ENCODE measurements around the gene ZNF219.

Gene ZNF219

DNA sequence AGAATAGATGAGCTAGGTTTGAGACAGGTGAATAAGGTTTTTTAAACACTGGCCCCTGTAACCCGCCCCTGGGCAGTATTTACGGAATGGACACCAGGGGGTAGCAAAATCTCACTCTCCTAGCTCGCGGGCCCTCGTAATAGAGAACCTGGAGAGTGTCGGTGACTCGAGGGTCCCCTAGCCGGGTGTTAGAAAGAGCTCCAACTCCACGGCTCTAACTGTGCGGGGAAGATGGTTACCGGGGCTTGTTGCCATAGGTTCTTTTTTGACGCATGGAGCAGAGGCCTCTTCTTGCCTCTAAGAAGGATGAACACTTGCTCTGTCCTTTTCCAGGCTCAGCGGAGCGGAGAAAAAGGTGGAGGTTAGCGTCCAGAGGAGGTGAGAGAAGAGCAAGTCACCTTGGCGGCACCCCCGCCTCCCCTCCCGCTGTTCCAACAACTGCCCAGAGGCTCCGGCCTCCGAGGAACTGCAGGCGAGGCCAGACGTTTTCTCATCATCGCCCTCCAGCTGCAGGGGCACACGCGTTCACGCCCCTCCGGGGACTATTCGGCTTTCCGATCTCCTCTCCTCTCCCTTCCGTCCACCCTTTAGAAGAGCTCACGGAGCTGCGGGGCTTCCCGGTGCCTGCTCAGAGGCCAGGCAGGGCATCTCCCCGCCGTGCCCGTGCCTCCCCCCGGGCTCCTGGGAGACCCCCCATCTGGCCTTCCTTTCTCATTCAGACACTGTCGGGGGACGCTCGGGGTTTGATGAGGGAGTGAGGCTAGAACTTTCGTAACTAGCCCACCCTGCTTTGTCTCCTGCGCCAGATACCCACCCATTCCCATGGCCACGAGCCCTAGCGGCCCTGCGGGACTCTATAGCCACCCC lies 29.7 kb downstream of the ZNF219 start:
- DNase-seq (ENCODE audit: low spot score): peak; percentile 82

DNA sequence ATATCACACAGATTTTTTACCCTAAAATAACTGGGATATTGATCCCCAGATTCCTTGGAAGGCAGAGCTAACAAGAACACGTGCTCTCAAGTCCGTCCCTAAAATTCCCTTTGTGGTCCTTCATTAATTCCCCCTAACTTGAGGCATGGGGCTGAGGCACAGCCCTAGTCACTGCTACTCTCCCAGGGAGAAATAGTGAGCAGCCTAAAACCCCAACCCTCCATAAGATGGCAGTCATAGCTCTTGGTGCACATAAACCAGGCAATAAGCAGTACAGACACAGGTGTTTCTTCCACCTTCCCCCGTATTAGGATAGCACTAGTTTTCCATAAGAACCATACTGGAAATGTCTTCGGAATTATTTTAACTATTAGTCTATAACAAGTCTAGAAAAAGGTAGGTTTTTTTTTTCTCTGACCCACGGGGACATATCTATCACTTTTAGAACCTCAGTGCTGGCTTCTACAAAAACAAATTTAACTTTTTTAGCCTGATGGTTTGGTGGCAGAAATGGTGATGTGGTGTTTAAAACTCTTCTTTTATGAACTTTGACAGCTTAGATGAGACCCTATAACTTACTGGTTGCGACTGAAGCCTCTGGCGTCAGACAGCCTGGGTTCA lies 31.5 kb downstream of the ZNF219 start:
- no peak for DNase-seq (ENCODE audit: low spot score)

DNA sequence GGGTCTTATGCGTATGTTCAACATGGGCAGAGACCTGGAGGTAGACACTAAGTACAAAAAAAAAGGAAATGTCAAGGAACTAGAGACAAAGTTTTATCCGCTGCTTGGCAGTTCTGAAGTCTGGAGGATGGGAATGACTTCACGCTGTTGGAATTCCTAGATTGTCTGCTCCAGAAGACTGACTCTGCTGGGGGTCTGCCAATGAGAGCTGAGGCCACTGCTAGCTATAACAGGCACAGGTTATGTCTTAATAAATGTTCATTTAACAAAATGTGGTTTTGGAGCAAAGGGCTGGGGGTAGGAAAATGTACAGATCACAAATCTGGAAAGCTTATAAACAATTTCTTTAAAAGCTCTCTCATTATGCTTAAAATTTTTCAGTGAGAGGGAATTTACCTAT lies 35.0 kb downstream of the ZNF219 start:
- no peak for DNase-seq (ENCODE audit: low spot score)

DNA sequence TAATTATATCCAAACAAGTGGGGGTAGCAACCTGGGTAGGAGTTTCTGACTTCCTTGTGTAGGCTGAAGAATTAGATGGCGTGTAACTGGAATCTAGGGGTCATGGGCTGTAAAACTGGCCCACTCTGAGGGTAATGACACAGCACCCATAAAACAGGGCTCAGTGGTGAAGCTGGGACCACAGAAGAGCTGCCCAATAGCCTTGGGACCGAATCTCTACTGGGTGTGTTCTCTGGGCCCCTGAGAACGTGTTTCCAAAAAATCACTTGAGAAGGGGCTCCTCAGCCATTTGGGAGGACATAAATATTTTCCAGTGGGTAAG lies 37.1 kb downstream of the ZNF219 start:
- no peak for DNase-seq (ENCODE audit: low spot score)

DNA sequence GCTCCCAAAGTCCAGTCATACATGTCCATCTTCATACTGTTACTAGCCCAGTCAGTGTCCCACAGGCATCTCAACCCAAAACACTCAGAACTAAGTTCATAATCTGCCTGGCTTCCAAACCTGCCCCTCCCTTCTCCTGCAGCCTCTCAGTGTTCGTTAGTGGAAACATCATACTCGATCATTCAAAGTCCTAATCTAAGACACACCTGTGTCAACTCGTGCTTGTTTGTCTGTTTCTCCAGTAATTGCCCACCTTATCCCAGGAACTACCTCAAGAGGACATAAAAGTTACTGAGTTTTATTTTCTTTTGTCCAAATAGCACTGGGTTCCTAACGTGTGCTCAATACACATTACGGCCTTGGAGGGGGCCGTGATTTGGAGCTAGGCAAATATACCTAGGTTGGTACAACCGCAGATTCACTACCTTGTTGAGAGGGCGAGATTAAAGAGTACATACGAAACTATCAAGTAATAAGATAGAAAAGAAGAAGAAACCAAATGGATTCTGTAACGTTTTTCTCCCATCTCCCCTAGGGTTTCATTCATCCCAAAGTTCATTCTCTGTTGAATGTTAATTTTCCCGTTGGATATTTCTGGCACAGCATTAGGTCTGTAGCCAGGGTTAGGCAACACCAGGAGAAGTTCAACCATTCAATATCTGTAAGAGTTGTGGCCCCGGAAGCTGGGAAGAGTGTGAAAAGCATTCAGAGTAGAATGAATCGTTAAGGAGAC lies 37.7 kb downstream of the ZNF219 start:
- no peak for DNase-seq (ENCODE audit: low spot score)

DNA sequence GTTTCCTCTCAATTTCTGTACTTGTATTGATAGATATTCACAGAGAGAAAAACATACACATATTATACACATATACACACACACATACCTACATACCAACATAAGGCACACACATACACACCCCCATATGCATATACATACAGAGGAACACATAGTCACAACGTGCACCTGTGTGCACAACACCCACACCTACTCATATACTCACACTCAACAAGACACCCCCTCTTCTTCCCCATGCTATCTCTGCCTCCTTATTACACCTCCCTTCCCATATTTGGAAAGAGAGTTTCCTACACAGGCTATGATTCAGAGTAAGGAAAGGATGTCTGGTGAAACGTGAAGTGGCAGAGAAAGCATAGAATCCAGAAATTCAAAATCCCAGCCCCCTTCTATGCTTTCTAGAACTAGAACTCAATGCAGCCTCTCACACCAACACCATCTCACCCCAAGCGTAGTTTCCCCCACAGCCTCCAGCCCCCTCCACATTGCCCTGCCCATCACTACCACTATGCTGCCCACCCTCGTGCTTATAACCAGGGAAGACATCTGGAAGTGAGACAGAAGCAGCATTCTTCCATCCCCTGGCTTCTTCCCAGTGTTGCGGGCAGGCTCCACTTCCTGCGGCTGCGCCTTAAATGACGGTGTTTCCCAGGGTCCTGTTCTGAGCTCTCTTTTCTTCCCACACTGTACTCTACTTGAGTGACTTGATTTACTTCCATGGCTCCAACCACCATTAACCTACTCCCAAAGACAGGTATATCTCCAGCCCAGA lies 38.4 kb downstream of the ZNF219 start:
- no peak for DNase-seq (ENCODE audit: low spot score)

DNA sequence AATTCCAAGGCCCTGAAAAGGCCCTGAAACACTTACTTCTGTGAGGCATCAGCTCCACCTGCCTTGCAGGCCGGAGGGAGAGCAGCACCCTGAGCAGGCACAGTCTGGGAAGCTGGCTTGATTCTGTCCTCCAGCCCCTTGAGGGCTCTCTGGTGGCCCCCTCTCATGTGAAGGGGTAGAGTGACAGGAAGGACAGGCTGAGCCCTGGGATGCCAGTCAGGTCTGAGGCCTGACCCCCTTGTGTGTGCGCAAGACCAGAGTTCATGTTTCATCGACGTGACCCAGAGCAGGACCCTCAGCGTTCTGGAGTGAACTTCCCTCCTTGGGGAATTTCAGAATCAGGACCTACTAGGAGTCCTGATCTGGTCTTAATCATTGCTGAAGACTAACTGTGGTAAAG lies 39.6 kb downstream of the ZNF219 start:
- no peak for DNase-seq (ENCODE audit: low spot score)

DNA sequence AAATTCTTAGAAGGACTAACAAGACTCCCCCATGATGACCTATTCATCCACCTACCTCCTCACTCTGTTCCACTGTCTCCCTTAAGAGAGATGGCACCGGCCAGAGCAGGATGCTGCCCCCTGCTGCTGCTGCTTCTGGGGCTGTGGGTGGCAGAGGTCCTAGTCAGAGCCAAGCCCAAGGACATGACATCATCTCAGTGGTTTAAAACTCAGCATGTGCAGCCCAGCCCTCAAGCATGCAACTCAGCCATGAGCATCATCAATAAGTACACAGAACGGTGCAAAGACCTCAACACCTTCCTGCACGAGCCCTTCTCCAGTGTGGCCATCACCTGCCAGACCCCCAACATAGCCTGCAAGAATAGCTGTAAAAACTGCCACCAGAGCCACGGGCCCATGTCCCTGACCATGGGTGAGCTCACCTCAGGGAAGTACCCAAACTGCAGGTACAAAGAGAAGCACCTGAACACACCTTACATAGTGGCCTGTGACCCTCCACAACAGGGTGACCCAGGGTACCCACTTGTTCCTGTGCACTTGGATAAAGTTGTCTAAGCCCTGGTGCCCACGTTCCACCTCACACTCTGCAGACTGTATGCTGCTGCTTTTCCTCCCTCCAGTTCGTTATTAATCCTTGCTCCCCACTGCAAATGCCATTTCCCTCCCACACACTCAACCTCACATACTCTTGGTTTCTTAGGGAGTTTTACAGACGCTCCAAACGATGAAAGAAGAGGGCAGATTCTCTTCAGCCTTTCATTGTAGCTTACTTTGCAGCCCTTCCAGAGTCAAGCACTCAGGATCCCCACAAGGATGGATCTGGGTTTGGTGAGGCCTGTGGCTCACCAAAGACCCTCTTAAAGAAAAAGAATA lies 40.4 kb downstream of the ZNF219 start, which contains the start of gene RNASE8:
TSS of gene RNASE8 (plus strand) at position 20 of the 873 bp plus-strand sequence. CDS start at position 91, 71 bp downstream.
- no peak for DNase-seq (ENCODE audit: low spot score)

DNA sequence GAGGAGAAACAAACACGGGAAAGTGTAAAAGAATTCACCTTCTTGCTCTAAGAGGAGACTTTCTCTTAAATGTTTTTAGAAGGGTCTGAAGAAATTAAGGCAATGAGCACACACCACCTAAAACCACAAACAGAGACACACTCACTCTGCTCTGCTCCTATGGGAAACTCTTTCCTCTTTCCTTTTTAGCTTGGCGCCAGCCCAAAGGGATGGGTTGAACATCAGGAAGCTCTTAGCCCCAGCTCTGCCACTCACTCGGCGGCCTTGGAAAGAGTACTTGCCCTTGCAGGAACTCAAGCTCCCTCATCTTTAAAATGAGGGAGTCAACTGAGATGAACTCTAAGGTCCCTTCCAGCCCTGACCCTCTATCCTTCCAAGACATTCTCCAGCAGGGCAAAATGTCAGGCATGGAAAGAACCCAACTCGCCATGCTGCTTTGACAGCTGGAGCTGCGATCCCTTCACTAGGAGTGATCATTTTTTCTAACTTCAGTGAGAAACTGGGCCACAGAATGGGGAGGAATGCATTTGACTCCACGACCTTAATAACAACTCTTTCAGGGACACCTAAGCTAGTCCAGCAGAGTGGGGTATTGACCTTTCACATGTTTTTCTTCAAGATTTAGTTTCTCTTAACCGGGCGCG lies 41.8 kb downstream of the ZNF219 start:
- DNase-seq (ENCODE audit: low spot score): no peak

DNA sequence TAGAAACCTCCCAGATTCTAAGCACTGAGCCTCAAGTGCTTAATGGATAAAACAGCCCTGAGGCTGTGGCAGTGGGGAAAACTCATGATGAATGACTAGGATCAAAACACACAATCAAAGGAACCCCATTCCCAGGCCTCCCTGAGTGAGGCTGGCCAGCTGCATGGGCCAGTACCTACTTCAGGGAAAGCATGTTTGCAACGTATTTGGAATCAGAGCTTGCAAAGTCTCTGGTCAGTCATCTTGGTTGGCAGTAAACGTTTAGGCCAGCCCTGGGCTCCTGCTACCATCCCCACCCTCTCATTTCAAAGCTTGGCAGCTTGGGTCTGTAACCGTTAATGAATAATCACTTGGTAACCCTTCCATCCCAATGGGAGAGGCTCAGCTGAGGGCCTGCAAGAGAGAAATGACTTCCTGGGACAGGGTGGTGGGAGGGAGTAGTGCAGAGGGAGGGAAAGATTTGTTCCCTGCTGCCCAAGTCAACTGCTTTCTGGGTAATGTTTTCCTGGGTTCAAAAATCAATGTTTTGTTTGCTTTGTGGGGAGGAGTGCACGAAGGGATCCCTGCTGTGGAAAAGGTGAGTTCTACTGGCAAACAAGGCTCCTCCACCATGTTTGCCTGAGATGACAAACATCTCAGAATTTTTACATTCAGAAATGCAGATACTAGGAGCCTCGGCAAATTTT lies 42.9 kb downstream of the ZNF219 start:
- DNase-seq (ENCODE audit: low spot score): no peak

DNA sequence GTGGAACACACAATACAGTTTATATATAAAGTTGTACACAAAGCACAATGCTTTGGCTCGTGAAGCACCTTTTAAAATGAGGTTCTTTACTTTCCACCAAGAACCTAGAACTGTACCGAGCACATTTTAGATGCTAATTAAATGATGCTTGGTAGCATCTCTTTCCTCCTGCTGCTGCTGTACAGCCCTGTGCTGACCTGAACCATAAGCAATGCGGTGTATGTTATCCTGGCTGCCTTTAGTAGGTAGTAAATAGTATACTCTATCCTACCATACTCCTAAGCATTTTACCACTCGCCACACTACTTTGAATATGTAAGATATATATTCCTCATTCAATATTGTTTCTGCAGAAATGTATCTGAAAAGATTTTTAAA lies 43.7 kb downstream of the ZNF219 start:
- DNase-seq (ENCODE audit: low spot score): no peak

DNA sequence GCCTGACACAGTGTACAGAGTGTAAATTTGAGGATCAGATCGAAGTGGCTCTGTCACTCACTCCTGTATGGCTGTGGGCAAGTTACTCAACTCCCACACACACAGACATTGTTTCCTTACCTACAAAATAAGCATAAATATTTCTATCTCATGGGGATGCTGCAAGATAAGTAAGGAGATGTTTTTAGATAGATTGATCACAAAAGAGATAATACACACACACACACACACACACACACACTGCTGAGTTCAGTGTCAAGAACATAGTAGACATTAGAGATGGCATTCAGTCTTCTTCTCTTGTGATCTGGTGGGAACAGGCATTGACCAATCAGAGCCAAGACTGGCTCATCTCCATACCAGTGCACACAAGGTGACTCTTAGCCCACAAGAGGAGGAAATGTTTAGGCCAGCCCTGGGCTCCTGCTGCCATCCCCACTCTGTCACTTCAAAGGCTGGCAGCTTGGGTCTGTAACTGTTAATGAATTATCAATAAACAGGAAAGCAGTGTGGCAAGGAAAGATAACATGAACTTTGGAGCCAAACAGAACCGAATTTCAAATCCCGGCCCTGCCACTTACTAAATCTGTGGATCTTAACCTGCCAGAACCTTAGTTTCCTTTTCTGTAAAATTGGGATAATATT lies 44.2 kb downstream of the ZNF219 start:
- no peak for DNase-seq (ENCODE audit: low spot score)

DNA sequence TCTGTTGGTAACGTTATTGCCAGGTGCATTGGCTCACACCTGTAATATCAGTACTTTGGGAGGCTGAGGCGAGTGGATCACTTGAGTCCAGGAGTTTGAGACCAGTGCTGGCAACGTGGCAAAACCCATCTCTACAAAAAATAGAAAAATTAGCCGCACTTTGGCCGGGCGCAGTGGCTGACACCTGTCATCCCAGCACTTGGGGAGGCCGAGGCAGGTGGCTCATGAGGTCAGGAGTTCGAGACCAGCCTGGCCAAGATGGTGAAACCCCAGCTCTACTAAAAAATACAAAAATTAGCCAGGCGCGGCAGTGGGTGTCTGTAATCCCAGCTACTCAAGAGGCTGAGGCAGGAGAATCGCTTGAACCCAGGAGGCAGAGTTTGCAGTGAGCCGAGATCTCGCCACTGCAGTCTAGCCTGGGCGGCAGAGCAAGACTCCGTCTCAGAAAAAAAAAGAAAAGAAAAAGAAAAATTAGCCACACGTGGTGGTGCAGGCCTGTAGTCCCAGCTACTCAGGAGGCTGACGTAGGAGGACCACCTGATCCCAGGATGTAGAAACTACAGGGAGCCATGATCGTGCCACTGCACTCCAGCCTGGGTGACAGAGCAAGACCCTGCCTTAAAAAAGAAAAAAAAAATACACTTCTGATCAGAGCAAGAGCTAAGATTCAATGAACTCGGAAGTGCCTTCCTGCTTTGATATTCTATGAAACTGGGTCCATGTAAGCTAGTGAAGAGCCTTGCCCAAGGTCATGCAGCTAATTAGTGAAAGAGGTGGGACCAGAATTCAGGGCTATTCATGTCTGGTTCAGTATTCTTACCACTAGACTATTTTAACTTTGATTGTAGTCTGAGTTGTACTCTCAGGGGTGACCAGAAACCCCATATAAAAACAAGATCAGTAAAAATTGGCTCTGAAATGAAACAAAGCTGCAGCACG lies 45.0 kb downstream of the ZNF219 start:
- DNase-seq (ENCODE audit: low spot score): no peak

DNA sequence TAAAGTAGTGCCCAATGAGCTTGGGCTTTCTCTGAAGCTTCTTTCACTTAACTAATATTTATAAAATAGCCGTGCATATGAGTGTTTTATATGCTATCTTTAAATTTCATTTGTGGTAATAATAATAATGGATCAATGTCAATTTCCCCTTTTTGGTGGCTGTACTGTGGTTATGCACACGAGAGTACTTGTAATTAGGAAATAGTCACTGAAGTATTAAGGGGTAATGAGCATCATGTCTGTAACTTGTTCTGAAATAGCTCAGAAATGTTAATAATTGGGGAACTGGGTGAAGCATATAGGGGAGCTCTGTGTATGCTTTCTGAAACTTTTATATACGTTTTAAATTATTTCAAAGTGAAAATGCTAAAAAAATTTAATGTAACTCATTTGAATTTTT lies 47.9 kb downstream of the ZNF219 start:
- no peak for DNase-seq (ENCODE audit: low spot score)

DNA sequence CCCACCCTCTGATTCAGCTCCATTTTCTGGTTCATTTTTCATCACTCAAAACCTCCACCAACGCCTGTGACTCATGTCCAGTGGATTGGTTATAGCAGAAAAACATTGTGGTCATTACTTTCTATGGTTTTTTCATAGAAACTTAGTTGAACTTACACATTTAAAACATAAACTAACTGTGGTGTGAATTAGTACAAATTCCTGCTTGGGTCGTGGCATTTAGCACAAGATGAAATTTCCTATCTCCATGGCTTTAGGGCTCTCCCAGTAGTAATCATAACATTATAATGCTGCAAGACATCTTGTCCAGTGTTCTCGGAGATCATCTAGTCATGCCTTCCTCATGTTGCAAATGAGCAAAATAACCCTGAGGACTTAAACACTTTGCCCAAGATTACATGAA lies 49.2 kb downstream of the ZNF219 start:
- DNase-seq (ENCODE audit: low spot score): no peak

DNA sequence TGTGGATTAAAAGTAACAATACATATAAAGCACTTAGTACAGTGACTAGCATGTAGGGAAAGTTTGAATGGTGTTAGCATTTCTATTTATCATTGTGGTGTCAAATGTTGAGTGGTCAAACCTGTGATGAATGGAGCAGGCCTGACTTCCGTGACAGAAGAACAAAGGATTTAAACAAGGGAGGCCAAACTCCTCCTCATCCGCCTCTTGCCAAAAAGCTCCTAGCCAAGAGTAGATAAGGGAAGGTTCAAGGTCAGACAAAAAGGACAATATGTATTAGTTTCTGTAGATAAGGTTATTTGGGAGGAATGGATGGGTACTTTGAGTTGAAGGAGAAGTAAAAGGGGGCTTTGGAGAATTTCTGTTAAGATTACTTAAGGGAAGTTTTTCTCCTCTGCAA lies 49.8 kb downstream of the ZNF219 start:
- no peak for DNase-seq (ENCODE audit: low spot score)

DNA sequence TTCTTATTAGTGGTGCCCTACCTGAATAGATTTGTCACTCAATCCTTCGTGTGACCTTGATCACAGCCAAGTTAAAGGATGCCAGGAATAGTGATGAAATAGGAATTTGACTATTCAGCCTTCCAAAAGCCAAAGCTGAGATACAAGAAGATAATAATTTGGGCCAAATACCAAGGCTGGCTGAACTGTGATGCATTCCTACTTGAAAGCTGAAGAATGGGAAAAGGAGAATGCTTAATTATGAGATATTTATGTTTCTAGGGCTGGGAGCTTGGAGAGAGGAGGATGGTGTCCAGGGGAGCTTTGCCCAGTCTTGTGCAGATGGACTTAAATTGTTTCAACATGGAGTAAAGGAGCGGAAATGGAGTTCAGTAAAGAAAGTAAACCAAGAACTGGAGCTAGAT lies 51.1 kb downstream of the ZNF219 start:
- DNase-seq (ENCODE audit: low spot score): no peak

DNA sequence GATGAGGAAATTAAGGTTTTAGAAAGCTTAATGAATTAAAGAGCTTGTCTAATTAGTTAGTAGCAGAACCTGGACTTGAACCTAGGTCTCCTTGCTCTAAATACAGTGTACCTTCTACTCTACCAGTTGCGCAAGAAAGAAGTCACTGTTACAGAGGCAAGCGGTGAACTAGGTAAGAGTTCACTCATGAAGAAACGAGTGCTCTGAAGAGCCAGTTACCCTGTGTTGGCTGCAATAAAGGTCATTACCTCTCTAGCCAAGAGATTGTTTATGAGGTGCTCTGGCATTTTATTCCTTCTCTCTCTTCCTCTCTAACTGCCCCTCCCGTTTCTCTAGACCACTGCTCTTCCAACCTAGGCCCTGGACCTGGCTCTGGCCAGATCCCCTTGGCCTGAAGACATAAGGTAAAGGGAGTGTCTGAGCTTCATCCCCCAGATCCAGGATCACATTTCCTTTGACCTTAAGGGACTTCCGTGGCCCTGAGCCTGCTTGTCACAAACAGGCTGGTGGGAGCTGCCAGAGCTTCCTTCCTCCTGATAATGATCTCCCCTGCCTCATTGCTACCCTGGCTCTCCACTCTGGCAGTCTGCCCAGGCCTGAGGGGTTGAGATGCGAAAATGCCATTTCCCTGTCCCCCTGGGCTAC lies 54.4 kb downstream of the ZNF219 start:
- no peak for DNase-seq (ENCODE audit: low spot score)

All from HuH-7.5 (cell line).